ENCODE results near the gene SLC35F3.
A peak's percentile ranks its signal among the peaks of the same experiment; 100 is the strongest.

SLC35F3 gene

GRCh38 chr1:234212764-234213657 is 308.5 kb downstream of the SLC35F3 start:
- TF ChIP-seq CTCF (IDR thresholded peaks at IDR 0.05; ENCODE audit: control insufficient read depth, extremely low read depth, insufficient read depth) = peak; percentile 47
- DNase-seq (ENCODE audit: low read depth) = peak; percentile 18
- H3K4me3 ChIP-seq (ENCODE audit: low read depth, low read length) = no peak overlapping the region

- no peak for DNase-seq (ENCODE audit: low read depth)
- peak overlapping the region; percentile 35; the same call in 1 of the 2 replicates for H3K4me3 ChIP-seq (ENCODE audit: low read depth, low read length)
- no peak for TF ChIP-seq CTCF (IDR thresholded peaks at IDR 0.05; ENCODE audit: control insufficient read depth, extremely low read depth, insufficient read depth)
These were observed 309.2 kb downstream of the SLC35F3 start for GRCh38 chr1:234213658-234214128.

GRCh38 chr1:234214129-234214910 is 309.8 kb downstream of the SLC35F3 start:
- peak overlapping the region; percentile 35 for H3K4me3 ChIP-seq (ENCODE audit: low read depth, low read length)
- TF ChIP-seq CTCF (IDR thresholded peaks at IDR 0.05; ENCODE audit: control insufficient read depth, extremely low read depth, insufficient read depth) = no peak
- DNase-seq (ENCODE audit: low read depth) = no peak

- peak; percentile 15 for DNase-seq (ENCODE audit: low read depth)
- no peak for TF ChIP-seq CTCF (IDR thresholded peaks at IDR 0.05; ENCODE audit: control insufficient read depth, extremely low read depth, insufficient read depth)
- H3K4me3 ChIP-seq (ENCODE audit: low read depth, low read length) = peak overlapping the region; percentile 35
These were observed 310.7 kb downstream of the SLC35F3 start for GRCh38 chr1:234214911-234215892.

- no peak overlapping the region for H3K4me3 ChIP-seq (ENCODE audit: low read depth, low read length)
- no peak for DNase-seq (ENCODE audit: low read depth)
- TF ChIP-seq CTCF (IDR thresholded peaks at IDR 0.05; ENCODE audit: control insufficient read depth, extremely low read depth, insufficient read depth) = no peak
These were observed 311.7 kb downstream of the SLC35F3 start for GRCh38 chr1:234216116-234216703.

Measured in LNCaP clone FGC (cell line).